GM19372 (cell line): ENCODE measurements around the gene KCNB1.

Experiments
- ATAC-seq: cut with Tn5 transposase; IDR thresholded peaks from one replicate; pipeline ENCODE4 v1.9.1; 2021; ENCODE audit warnings: mild to moderate bottlenecking, low read depth, moderate library complexity; ENCODE audit not compliant: unreplicated experiment

The KCNB1 gene

DNA sequence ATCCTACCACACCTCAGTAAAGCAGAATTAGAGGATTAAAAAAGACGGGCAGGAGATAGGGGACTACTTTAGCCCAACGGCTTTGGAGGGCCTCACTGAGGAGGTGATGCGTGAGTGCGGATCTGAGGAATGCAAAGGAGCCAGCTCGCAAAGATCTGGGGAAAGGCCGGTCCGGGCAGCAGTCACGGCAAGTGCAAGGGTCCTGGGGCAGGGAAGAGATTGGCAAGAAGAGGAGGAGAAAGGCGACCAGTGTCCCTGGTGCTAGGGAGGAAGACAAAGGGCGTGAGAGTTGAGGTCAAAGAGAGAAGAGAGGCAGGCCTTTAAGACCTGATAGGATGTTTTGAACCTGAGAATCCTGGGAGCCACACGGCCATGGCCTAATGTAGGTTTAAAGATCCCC, 86.8 kb downstream of the KCNB1 start:
- ATAC-seq, result no peak

DNA sequence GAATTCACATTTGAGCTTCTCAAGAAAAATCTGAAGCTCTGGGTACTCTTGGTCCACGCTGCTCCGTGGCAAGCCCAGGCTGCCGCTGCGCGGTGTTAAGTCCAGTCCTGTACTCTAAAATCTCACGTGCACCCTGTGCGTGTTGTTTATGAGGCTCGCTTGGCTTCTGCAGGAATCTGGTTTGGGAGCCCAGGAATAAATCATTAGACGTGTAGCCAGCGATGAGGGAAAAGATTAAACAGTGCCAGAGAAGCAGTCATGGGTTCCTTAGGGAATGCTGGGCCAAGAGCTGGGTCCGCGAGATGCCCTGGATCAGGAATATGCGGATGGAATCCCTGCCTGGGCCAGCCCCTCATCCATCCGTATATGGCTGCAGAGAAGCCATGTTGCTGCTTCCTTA, 87.3 kb downstream of the KCNB1 start:
- no peak for ATAC-seq

DNA sequence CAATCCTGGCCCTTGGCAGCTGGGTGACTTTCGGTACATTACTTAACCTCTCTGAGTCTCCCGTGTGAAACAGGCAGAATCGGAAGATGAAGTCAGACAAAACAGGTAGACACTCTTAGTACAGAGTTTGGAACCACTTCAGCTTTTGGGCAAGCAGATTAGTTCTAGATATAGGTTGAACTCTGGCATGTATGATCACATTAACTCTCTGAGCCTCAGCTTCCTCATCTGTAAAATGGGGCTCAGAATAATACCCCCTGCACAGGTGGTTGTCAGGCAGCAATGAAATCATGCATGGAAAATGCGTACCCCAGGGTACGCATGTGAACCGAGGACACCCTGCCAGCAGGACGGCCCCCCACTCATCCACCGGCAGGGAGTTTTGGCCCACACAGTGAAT, 87.7 kb downstream of the KCNB1 start:
- no peak for ATAC-seq

GRCh38 chr20:49394264-49394663, 88.2 kb downstream of the KCNB1 start:
- ATAC-seq, result no peak

DNA sequence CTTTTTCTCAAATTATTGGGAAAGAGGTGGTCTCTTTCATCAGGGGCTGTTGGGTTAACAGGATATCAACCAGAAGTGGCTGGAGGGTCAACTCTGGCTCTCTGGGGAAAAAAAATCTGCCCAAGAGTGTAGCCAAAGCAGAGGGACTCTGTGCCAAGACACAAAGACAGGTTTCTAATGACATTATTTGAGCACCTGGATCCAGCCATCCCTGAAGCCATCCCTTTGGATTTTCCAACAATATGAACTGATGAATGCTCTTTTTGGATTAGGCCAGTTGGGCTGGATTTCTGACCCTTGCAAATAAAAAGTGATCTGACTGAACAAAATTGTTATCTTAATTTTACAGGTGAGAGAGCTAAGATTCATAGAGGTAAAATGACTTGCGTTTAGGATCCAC, 88.7 kb downstream of the KCNB1 start:
- no peak for ATAC-seq

DNA sequence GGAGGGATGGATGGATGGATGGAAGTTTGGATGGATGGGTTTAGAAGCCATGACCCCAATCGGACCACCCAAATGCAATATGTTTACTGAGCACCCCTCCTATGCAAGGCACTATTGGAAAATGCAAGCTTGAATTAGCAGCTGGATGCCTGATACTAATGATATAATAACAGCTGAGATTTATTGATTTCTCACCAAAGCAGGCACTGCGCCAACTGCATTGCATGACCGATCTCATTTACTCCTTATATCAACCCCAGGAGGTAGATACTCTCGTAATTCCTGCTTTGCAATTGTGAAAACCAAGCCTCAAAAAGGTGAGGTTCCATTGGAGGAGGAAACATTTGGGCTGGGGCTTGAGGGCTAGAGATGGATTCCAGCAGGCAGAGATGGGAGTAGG, 89.7 kb downstream of the KCNB1 start:
- no peak for ATAC-seq

DNA sequence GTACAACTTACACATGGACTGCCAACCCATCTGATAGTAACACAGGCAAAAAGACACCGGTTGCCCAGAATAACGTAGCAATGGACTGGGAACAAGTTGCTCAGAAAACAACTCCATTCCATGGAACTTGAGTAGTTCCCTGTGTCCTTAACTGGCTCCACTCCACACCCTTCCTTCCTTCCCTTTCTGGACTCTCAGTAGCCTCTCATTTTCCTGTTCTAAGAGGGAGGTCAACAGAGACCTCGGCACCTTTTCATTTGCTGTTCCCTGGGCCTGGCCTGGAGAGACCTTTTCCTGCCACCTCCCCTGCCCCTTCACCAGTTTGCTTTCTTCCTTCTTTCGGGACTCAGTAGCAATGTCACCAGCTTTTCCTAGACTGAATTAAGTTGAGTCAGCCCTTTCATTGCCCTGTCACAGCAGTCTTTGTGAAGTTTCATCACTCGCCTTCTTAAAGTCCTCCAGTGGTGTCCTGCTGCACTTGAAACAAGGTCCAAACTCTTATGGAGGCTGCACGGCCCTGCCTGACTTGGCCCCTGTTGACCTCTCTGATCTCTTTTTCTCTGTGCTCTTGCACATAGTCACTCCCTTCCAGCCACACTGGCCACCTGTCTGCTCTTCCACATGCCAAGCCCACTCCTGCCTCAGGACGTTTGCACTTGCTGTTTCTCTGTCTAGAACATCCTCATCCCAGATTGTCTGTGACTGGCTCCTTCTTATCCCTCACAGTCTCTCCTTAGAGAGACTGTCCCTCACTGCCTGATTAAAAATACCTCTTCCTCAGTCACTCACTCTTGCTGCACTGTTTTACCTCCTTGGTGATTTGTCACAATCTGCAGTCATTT, 90.8 kb downstream of the KCNB1 start:
- ATAC-seq, result no peak

DNA sequence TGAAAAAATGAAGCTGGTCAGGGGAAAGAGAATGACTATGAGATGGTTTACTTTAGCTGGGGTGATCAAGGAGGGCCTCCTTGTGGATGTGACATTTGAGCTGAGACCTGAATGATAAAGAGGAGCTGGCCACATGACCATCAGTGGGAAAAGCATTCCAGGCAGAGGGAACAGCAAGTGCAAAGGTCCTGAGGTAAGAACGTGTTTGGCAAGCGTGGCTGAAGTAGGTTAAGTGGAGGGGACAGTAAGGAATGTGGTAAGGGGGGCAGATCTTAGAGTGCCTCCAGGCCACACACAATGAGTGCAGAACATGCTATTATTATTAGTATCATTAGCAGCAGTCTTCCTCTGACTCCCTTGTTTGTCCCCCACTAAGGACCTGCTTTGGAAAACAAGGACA, 92.6 kb downstream of the KCNB1 start:
- no peak for ATAC-seq

GRCh38 chr20:49388744-49389143, 93.7 kb downstream of the KCNB1 start:
- no peak for ATAC-seq

DNA sequence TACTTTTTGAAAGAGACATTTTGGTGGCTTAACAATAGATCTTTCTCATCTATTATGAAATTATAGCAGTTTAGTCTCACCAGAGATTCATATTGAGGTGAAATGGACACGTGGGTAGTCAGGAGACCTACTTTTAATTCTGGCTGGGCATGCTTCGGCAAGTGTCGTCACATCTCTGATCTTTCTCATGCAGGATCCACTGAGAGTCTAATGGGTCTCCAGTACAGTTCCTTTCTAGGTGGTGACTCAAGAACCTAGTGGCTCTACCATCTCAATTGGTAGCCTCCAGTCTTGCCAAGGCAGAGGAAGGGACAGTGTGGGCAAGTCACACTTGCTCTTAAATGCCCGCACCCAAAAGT, 94.9 kb downstream of the KCNB1 start:
- no peak for ATAC-seq

DNA sequence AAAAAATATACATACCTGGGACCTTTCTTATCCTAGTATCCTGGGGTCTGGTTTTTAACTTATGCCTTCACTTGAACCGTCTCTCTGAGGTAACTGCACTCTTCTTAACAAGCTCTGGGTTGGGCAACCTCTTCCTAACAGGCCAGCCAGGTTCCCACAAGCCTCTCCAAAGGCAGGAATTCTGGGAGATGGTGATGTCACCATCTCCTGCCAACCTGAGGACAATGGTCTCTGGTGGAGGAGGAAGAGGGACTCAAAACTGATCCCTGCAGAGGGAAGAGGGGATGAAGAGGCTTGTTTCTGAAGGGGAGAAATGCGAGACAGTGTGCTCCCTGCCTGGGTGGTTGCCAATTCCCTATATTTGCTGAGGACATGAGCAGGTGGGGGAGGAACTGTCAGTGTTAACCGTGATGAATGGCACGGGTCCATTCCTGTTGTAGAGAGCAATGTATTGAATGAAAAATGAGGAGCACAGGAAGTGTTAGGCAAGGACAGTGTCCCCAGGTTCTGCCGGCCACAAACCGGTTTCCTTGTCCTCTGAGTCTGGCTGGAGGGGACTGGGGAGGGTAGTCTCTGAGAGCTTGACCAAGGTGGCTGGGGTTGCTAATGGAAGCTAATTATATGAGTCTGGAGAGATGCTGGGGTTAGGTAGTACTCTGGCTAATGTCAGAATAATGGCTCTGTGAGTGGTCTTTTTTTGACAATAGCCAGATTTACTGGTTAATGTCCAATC, 95.5 kb downstream of the KCNB1 start:
- ATAC-seq, result no peak

GRCh38 chr20:49385465-49385864, 97.0 kb downstream of the KCNB1 start:
- no peak for ATAC-seq

- no peak for ATAC-seq
These were observed 97.7 kb downstream of the KCNB1 start for GRCh38 chr20:49384437-49385434.

DNA sequence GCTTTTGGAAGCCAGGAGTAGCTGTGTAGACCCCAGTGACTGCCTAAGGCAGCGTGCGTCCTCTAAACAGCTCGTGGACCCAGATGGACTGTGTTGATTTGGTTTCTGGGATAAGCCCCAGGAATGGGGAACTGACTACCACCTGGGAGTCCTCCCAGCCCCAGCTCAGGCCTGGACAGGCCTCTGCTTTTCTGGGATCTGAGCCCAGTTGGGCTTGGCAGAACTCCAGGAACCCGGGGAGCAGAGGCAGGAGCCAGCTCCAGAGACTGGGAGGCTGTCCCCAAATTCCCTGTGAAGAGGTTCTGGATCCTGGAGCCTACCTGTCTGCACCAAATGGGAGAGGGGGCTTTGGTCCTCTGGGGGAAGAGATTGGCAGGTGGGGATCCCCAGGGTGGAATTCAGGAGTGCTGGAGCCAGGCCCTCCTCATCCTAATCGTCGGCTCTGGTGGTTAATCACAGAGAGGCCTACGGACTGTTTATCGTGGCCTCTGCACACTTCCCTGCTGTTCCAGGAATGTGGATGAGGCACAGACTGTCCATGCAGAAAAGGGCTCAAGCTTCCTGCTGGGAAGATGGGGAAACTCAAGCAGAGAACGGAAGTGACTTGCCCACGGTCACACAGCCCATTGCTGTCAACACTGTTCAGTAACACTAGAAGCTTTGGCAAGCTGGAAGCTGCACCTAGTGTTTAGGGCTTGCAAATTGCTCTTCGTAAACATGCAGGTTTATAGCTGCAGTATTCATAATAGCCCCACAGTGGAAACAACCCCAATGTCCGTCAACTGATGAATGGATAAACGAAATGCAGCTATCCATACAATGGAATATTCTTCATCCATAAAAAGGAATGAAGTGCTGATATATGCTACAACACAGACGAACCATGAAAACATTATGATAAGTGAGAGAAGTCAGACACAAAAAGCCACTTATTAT, 100.6 kb downstream of the KCNB1 start:
- no peak for ATAC-seq

DNA sequence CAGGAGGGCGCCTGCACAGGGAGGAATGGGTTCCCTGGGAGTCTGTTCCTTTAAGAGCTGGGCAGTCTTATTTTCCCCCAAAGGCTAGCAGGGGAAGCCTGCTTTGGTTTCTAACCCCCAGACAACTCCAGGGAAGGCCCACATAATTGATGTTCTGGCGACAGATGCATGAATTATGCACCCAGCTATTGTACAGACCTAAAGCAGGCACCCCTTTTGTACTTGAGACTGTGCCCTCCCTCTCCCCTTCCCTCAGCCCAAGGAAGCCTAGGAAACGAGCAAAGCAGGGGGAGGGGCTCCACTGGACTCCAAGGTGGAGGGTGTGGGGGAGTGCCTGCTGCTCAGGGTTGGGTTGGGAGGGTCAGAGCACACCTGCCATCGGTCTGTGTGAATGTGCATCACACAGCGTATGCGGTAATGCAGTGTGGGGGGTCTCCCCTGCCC, 102.1 kb downstream of the KCNB1 start:
- no peak for ATAC-seq

DNA sequence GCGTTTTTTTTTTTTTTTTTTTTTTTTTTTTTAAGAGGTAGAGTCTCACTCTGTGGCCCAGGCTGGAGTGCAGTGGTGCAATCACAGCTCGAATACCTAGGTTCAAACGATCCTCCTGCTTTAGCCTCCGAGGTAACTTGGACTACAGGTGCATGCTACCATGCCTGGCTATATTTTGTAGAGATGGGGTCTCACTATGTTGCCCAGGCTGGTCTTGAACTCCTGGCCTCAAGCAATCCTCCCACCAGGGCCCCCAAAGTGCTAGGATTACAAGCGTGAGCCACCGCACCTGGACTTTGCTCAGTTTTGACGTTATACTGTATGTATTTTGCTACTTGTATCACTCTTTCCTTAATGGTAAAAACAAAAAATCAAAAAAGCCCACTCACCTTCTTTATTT, 103.1 kb downstream of the KCNB1 start:
- no peak for ATAC-seq

GRCh38 chr20:49377326-49377725, 105.1 kb downstream of the KCNB1 start:
- ATAC-seq, result no peak

GRCh38 chr20:49375170-49375569, 107.3 kb downstream of the KCNB1 start:
- no peak for ATAC-seq

DNA sequence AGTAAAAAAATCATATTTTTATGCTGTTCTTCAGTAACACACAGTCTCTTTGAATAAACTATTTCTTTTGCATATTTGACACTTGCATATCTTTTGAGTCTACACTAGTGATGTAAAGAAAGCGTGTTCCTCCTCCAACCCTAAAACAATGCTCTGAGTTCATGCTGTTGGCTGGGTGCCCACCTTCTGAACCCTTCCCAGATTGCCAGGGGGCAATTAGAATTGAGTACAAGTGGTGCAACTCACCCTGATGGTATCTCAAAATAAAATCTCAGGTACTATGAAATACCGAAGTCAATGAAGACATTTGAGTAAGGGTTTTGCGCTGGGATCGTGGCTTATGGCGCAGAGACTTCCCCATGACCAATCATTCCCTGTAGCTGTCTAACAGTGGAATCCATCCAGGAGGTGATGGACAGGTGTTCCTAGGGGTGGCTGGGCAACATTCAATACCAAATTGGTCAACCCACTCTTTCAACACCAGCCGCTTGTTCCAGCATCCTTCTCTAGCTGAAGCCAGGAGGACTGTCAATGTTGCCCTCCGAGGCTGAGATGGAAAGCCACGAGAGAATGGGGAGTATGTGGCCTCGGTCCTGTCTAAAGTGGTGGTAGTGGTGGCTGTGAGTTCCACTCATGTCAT, 110.3 kb downstream of the KCNB1 start:
- ATAC-seq, result no peak
